ENCODE results near the gene PER3. TPM values are rescaled to one million over a fixed set of nuclear protein-coding genes. Genes with fewer than 3 reads are reported as not detected.

The PER3 gene
- total and polyA plus RNA-seq, 3 donors from 2014 or later = 15.4 to 40.8 (median 32.7) TPM

DNA sequence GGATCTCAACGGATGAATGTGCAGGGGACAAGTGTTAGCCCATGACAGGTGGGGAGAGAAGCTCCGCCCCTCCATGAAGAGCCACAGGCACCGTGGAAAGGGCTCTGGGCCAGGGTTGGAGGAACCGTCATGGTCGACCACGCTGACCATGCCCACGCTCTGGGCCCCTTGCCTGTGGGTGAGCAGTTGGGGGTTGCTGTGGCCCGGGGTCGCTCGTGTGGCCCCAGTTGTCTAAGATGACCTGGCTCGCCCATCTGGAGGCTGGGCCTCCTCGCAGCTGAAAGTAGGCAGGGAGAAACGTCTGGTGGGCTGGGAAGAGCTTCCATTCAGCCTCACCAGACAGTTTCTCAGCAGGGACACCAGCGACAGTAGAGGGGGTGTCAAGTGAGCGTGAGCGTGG lies 81.9 kb downstream of the PER3 start:
- intact Hi-C loops (cut with DNase I; ENCODE audit: low total_unique reads) = no loop called here
- DNase-seq = no peak
- Histone ChIP-seq H3K9me3 (no peaks in the 10 kb centered on the region), H3K4me1 (no peaks in the 10 kb centered on the region), H3K27me3 (no peaks in the 10 kb centered on the region), H3K27ac (no peak overlapping the region), H3K36me3 (ENCODE audit: low read depth, missing control alignments) (no peaks in the 10 kb centered on the region), H3K4me3 (no peak overlapping the region)
- TF ChIP-seq, protein P1, sequence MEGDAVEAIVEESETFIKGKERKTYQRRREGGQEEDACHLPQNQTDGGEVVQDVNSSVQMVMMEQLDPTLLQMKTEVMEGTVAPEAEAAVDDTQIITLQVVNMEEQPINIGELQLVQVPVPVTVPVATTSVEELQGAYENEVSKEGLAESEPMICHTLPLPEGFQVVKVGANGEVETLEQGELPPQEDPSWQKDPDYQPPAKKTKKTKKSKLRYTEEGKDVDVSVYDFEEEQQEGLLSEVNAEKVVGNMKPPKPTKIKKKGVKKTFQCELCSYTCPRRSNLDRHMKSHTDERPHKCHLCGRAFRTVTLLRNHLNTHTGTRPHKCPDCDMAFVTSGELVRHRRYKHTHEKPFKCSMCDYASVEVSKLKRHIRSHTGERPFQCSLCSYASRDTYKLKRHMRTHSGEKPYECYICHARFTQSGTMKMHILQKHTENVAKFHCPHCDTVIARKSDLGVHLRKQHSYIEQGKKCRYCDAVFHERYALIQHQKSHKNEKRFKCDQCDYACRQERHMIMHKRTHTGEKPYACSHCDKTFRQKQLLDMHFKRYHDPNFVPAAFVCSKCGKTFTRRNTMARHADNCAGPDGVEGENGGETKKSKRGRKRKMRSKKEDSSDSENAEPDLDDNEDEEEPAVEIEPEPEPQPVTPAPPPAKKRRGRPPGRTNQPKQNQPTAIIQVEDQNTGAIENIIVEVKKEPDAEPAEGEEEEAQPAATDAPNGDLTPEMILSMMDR (IDR thresholded peaks at IDR 0.05) = no peak
- TF ChIP-seq POLR2A (IDR thresholded peaks at IDR 0.05) = no peak
- WGBS, 2 donors = 87 to 93% methylated on average over 9 to 16 of the region's 16 CpGs

- 60 to 74% methylated on average over 7 to 10 of the region's 10 CpGs for WGBS, 2 donors
- no peaks in the 10 kb centered on the region for H3K9me3 ChIP-seq
- H3K27me3 ChIP-seq = no peaks in the 10 kb centered on the region
- TF ChIP-seq, protein P1 (IDR thresholded peaks at IDR 0.05) = no peak
- TF ChIP-seq POLR2A (IDR thresholded peaks at IDR 0.05) = no peak
- no peak overlapping the region for H3K27ac ChIP-seq
- H3K4me1 ChIP-seq = no peaks in the 10 kb centered on the region
- no peaks in the 10 kb centered on the region for H3K36me3 ChIP-seq (ENCODE audit: low read depth, missing control alignments)
- intact Hi-C loops (cut with DNase I; ENCODE audit: low total_unique reads) = no loop called here
- DNase-seq = no peak
- H3K4me3 ChIP-seq = no peak overlapping the region
Measured at GRCh38 chr1:7868070-7868780, 84.1 kb downstream of the PER3 start.

GRCh38 chr1:7869136-7869920 lies 85.2 kb downstream of the PER3 start:
- Histone ChIP-seq H3K27ac (no peak overlapping the region), H3K36me3 (ENCODE audit: low read depth, missing control alignments) (no peaks in the 10 kb centered on the region), H3K4me3 (no peak overlapping the region), H3K9me3 (no peaks in the 10 kb centered on the region), H3K27me3 (no peaks in the 10 kb centered on the region), H3K4me1 (no peaks in the 10 kb centered on the region)
- no peak for DNase-seq
- intact Hi-C loops (cut with DNase I; ENCODE audit: low total_unique reads) = no loop called here
- 78 to 92% methylated on average over 16 of the region's 16 CpGs for WGBS, 2 donors
- no peak for TF ChIP-seq POLR2A (IDR thresholded peaks at IDR 0.05)
- TF ChIP-seq, protein P1 (IDR thresholded peaks at IDR 0.05) = no peak

DNA sequence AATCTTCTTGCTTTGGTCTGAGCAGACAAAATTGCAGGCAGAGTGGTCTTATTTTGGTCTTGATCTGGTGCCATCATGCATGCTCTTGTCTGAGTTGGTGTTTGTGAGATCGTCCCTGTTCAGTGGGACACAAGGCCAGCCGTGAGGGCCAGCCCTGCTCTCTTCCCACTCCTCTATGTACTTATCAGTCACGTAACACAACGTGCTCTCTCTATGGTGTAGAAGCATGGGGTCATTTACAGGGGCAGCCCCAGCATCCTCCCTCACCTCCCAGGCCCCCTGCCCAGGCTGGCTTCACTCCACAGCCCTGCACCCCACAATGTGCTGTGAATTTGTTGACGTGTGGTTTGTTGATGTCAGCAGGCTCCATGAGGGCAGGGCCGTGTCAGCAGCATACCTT lies 87.0 kb downstream of the PER3 start:
- TF ChIP-seq, protein P1 (IDR thresholded peaks at IDR 0.05) = no peak
- TF ChIP-seq POLR2A (IDR thresholded peaks at IDR 0.05) = no peak
- H3K27me3 ChIP-seq = no peaks in the 10 kb centered on the region
- H3K27ac ChIP-seq = no peak overlapping the region
- intact Hi-C loops (cut with DNase I; ENCODE audit: low total_unique reads) = no loop called here
- WGBS, 2 donors = 66 to 77% methylated on average over 6 of the region's 6 CpGs
- no peaks in the 10 kb centered on the region for H3K4me1 ChIP-seq
- no peaks in the 10 kb centered on the region for H3K36me3 ChIP-seq (ENCODE audit: low read depth, missing control alignments)
- H3K4me3 ChIP-seq = no peak overlapping the region
- no peaks in the 10 kb centered on the region for H3K9me3 ChIP-seq
- DNase-seq = no peak
